GM21526 (cell line): ENCODE measurements around the gene PITPNC1.
"Not testable (repeated sequence)": the region's sequence is repeated elsewhere in the genome, so short reads cannot be mapped to it uniquely, and the experiment has no call there.

Source experiments
- ATAC-seq: cut with Tn5 transposase; IDR thresholded peaks from one replicate; pipeline ENCODE4 v1.9.1; 2021; ENCODE audit warnings: moderate library complexity; ENCODE audit not compliant: unreplicated experiment, low FRiP score

The PITPNC1 gene

GRCh38 chr17:67566656-67567055, 189.6 kb downstream of the PITPNC1 start:
- no peak for ATAC-seq

GRCh38 chr17:67569015-67569451, 192.0 kb downstream of the PITPNC1 start:
- ATAC-seq: no peak

- ATAC-seq: no peak
Observed at GRCh38 chr17:67569873-67570272, 192.8 kb downstream of the PITPNC1 start.

GRCh38 chr17:67570797-67571196, 193.7 kb downstream of the PITPNC1 start:
- ATAC-seq: no peak

- ATAC-seq: no peak
Observed at GRCh38 chr17:67571478-67571877, 194.4 kb downstream of the PITPNC1 start.

- ATAC-seq: no peak
Observed at GRCh38 chr17:67573987-67574657, 197.0 kb downstream of the PITPNC1 start.

GRCh38 chr17:67574658-67575293, 197.7 kb downstream of the PITPNC1 start:
- ATAC-seq: no peak

- ATAC-seq: no peak
Observed at GRCh38 chr17:67575325-67575724, 198.2 kb downstream of the PITPNC1 start.

GRCh38 chr17:67576471-67577115, 199.5 kb downstream of the PITPNC1 start:
- no peak for ATAC-seq

- no peak for ATAC-seq
Observed at GRCh38 chr17:67577429-67578141, 200.5 kb downstream of the PITPNC1 start.

- no peak for ATAC-seq
Observed at GRCh38 chr17:67578142-67578457, 201.0 kb downstream of the PITPNC1 start.

- not testable (repeated sequence) for ATAC-seq
Observed at GRCh38 chr17:67578679-67579405, 201.8 kb downstream of the PITPNC1 start.

GRCh38 chr17:67582673-67583081, 205.6 kb downstream of the PITPNC1 start:
- no peak for ATAC-seq

- ATAC-seq: no peak
Observed at GRCh38 chr17:67585077-67585602, 208.1 kb downstream of the PITPNC1 start.

- no peak for ATAC-seq
Observed at GRCh38 chr17:67588326-67588725, 211.2 kb downstream of the PITPNC1 start.

GRCh38 chr17:67594115-67594880, 217.2 kb downstream of the PITPNC1 start:
- ATAC-seq: no peak

- no peak for ATAC-seq
Observed at GRCh38 chr17:67600408-67600807, 223.3 kb downstream of the PITPNC1 start.

GRCh38 chr17:67601897-67602296, 224.8 kb downstream of the PITPNC1 start:
- ATAC-seq: no peak

GRCh38 chr17:67602444-67602843, 225.4 kb downstream of the PITPNC1 start:
- ATAC-seq: no peak

- ATAC-seq: peak; percentile 56
Observed at GRCh38 chr17:67602974-67603373, 225.9 kb downstream of the PITPNC1 start.
